Measurements from ENCODE around the gene MAPRE2.

Gene MAPRE2

GRCh38 chr18:35045121-35045520, 3.9 kb downstream of the MAPRE2 start:
- peaks cover 5 to 10% of the 10 kb centered on the region in 2 donors for H3K36me3 Mint-ChIP-seq
- DNase-seq (no peak), ATAC-seq (replicated peaks) (no peak)
- H3K27me3 Mint-ChIP-seq, result no peaks in the 10 kb centered on the region
- peak overlapping the region; percentile 77 for H3K27ac Mint-ChIP-seq
- H3K4me3 Mint-ChIP-seq, result peak overlapping the region; percentile 46 to 63
- peaks cover 43 to 63% of the 10 kb centered on the region in 2 donors for H3K4me1 Mint-ChIP-seq
- H3K9me3 Mint-ChIP-seq, result peaks cover 3 to 4% of the 10 kb centered on the region in 2 donors

- peaks cover 49 to 69% of the 10 kb centered on the region in 2 donors for H3K4me1 Mint-ChIP-seq
- no peaks in the 10 kb centered on the region for H3K27me3 Mint-ChIP-seq
- H3K27ac Mint-ChIP-seq, result no peak overlapping the region
- no peak for ATAC-seq (replicated peaks)
- H3K36me3 Mint-ChIP-seq, result peaks cover 5 to 10% of the 10 kb centered on the region in 2 donors
- DNase-seq, result no peak
- H3K9me3 Mint-ChIP-seq, result peaks cover 3 to 4% of the 10 kb centered on the region in 2 donors
- peak overlapping the region in 1 of 2 donors; percentile 63 for H3K4me3 Mint-ChIP-seq
Observed at GRCh38 chr18:35045806-35046205, 4.6 kb downstream of the MAPRE2 start.

- ATAC-seq (replicated peaks), result no peak
- H3K27me3 Mint-ChIP-seq, result no peaks in the 10 kb centered on the region
- peaks cover 3 to 4% of the 10 kb centered on the region in 2 donors for H3K9me3 Mint-ChIP-seq
- no peak overlapping the region for H3K4me3 Mint-ChIP-seq
- H3K36me3 Mint-ChIP-seq, result peaks cover 4 to 5% of the 10 kb centered on the region in 2 donors
- no peak for DNase-seq
- H3K4me1 Mint-ChIP-seq, result peaks cover 51 to 88% of the 10 kb centered on the region in 2 donors
- H3K27ac Mint-ChIP-seq, result peak overlapping the region; percentile 89
Observed at GRCh38 chr18:35047697-35048292, 6.6 kb downstream of the MAPRE2 start.

GRCh38 chr18:35049111-35050027, 8.2 kb downstream of the MAPRE2 start:
- Mint-ChIP-seq H3K4me1 (peaks cover 48 to 80% of the 10 kb centered on the region in 2 donors), H3K4me3 (peak overlapping the region; percentile 82 to 83), H3K9me3 (peaks cover 3 to 4% of the 10 kb centered on the region in 2 donors), H3K27ac (peak overlapping the region; percentile 97), H3K36me3 (peaks cover 4 to 9% of the 10 kb centered on the region in 2 donors), H3K27me3 (no peaks in the 10 kb centered on the region)
- DNase-seq (no peak), ATAC-seq (replicated peaks) (peak; percentile 45 to 58)

- H3K4me1 Mint-ChIP-seq, result peaks cover 45 to 75% of the 10 kb centered on the region in 2 donors
- peak overlapping the region; percentile 82 to 83 for H3K4me3 Mint-ChIP-seq
- DNase-seq, result no peak
- peak; percentile 41 to 51 for ATAC-seq (replicated peaks)
- no peaks in the 10 kb centered on the region for H3K27me3 Mint-ChIP-seq
- H3K9me3 Mint-ChIP-seq, result peaks cover 3 to 4% of the 10 kb centered on the region in 2 donors
- peak overlapping the region; percentile 97 for H3K27ac Mint-ChIP-seq
- peaks cover 4 to 11% of the 10 kb centered on the region in 2 donors for H3K36me3 Mint-ChIP-seq
Observed at GRCh38 chr18:35050028-35050546, 8.9 kb downstream of the MAPRE2 start.

GRCh38 chr18:35050705-35051195, 9.5 kb downstream of the MAPRE2 start:
- Mint-ChIP-seq H3K36me3 (peaks cover 4 to 13% of the 10 kb centered on the region in 2 donors), H3K27me3 (no peaks in the 10 kb centered on the region), H3K4me1 (peaks cover 42 to 71% of the 10 kb centered on the region in 2 donors), H3K4me3 (peak overlapping the region; percentile 82 to 83), H3K27ac (peak overlapping the region; percentile 94), H3K9me3 (peaks cover 3 to 4% of the 10 kb centered on the region in 2 donors)
- DNase-seq, result no peak
- ATAC-seq (replicated peaks), result peak; percentile 44 to 49

- ATAC-seq (replicated peaks) (no peak), DNase-seq (no peak)
- peak overlapping the region; percentile 94 for H3K27ac Mint-ChIP-seq
- peaks cover 4 to 15% of the 10 kb centered on the region in 2 donors for H3K36me3 Mint-ChIP-seq
- peaks cover 4% of the 10 kb centered on the region in 2 donors for H3K9me3 Mint-ChIP-seq
- H3K27me3 Mint-ChIP-seq, result no peaks in the 10 kb centered on the region
- no peak overlapping the region for H3K4me3 Mint-ChIP-seq
- H3K4me1 Mint-ChIP-seq, result peaks cover 36 to 65% of the 10 kb centered on the region in 2 donors
Observed at GRCh38 chr18:35051641-35052377, 10.6 kb downstream of the MAPRE2 start.

GRCh38 chr18:35054401-35054800, 13.2 kb downstream of the MAPRE2 start:
- Mint-ChIP-seq H3K4me1 (peaks cover 33 to 60% of the 10 kb centered on the region in 2 donors), H3K27me3 (no peaks in the 10 kb centered on the region), H3K36me3 (peaks cover 2 to 12% of the 10 kb centered on the region in 2 donors), H3K27ac (no peak overlapping the region), H3K9me3 (peaks cover 0 to 2% of the 10 kb centered on the region in 2 donors), H3K4me3 (no peak overlapping the region)
- no peak for DNase-seq
- no peak for ATAC-seq (replicated peaks)

- DNase-seq, result no peak
- peaks cover 5 to 15% of the 10 kb centered on the region in 2 donors for H3K36me3 Mint-ChIP-seq
- H3K4me3 Mint-ChIP-seq, result no peak overlapping the region
- no peak for ATAC-seq (replicated peaks)
- no peaks in the 10 kb centered on the region for H3K27me3 Mint-ChIP-seq
- H3K27ac Mint-ChIP-seq, result no peak overlapping the region
- peaks cover 36 to 63% of the 10 kb centered on the region in 2 donors for H3K4me1 Mint-ChIP-seq
- peaks cover 0 to 2% of the 10 kb centered on the region in 2 donors for H3K9me3 Mint-ChIP-seq
Observed at GRCh38 chr18:35055105-35055504, 13.9 kb downstream of the MAPRE2 start.

- ATAC-seq (replicated peaks), result no peak
- DNase-seq, result no peak
- Mint-ChIP-seq H3K4me3 (no peak overlapping the region), H3K36me3 (peaks cover 5 to 15% of the 10 kb centered on the region in 2 donors), H3K4me1 (peaks cover 34 to 63% of the 10 kb centered on the region in 2 donors), H3K9me3 (peaks cover 0 to 2% of the 10 kb centered on the region in 2 donors), H3K27ac (no peak overlapping the region), H3K27me3 (no peaks in the 10 kb centered on the region)
Observed at GRCh38 chr18:35055726-35056125, 14.5 kb downstream of the MAPRE2 start.

GRCh38 chr18:35059280-35059927, 18.2 kb downstream of the MAPRE2 start:
- ATAC-seq (replicated peaks) (no peak), DNase-seq (no peak)
- Mint-ChIP-seq H3K9me3 (peaks cover 0 to 2% of the 10 kb centered on the region in 2 donors), H3K27ac (peak overlapping the region; percentile 38), H3K27me3 (no peaks in the 10 kb centered on the region), H3K4me3 (no peak overlapping the region), H3K36me3 (peaks cover 5 to 11% of the 10 kb centered on the region in 2 donors), H3K4me1 (peaks cover 32 to 57% of the 10 kb centered on the region in 2 donors)

- H3K9me3 Mint-ChIP-seq, result peaks cover 0 to 2% of the 10 kb centered on the region in 2 donors
- DNase-seq (no peak), ATAC-seq (replicated peaks) (no peak)
- H3K36me3 Mint-ChIP-seq, result peaks cover 5 to 8% of the 10 kb centered on the region in 2 donors
- no peak overlapping the region for H3K4me3 Mint-ChIP-seq
- H3K4me1 Mint-ChIP-seq, result peaks cover 27 to 60% of the 10 kb centered on the region in 2 donors
- H3K27ac Mint-ChIP-seq, result peak overlapping the region; percentile 7
- no peaks in the 10 kb centered on the region for H3K27me3 Mint-ChIP-seq
Observed at GRCh38 chr18:35060122-35060815, 19.1 kb downstream of the MAPRE2 start.

- Mint-ChIP-seq H3K4me3 (no peak overlapping the region), H3K27ac (no peak overlapping the region), H3K9me3 (peaks cover 0 to 2% of the 10 kb centered on the region in 2 donors), H3K27me3 (no peaks in the 10 kb centered on the region), H3K36me3 (peaks cover 5 to 8% of the 10 kb centered on the region in 2 donors), H3K4me1 (peaks cover 30 to 63% of the 10 kb centered on the region in 2 donors)
- ATAC-seq (replicated peaks) (no peak), DNase-seq (no peak)
Observed at GRCh38 chr18:35061336-35061735, 20.1 kb downstream of the MAPRE2 start.

Measured in stimulated activated naive B cell treated with anti-CD40 and anti-IgM and Interleukin-4, amounts not matched to agents 10 μg/mL and 1 μg/mL and 100 μg/mL, for 72 hours (primary cell).